ENCODE measurements around the gene PHACTR1. TPM values are rescaled to one million over a fixed set of nuclear protein-coding genes. Genes with fewer than 3 reads are reported as not detected.

The PHACTR1 gene
- total RNA-seq, 4 donors from 2014 or later: 2.0 to 8.3 (median 4.5) TPM

DNA sequence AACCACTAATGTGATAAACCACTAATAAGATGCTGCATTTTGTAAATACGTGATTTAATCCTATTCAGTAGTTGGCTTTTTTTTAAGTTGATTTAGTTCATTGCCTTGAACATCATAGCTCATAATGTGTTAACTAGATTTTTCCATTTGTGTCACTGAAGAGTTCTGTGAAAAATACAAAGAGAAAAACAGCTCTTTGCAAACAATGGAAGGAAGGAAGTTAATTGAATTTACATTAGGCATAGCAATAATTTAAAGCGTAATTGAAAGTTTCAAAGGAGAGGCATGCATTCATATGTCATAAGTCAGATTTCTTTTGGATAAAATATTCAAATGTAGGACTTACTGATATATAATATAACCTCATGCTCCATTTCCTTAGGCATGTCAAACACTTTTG, 509.5 kb downstream of the PHACTR1 start:
- H3K4me3 ChIP-seq: no peak overlapping the region
- no peak overlapping the region for H3K27ac ChIP-seq
- no peak for DNase-seq
- no peaks in the 10 kb centered on the region for H3K4me1 ChIP-seq
- no peaks in the 10 kb centered on the region for H3K36me3 ChIP-seq
- TF ChIP-seq POLR2A (IDR thresholded peaks at IDR 0.05): no peak
- TF ChIP-seq, protein P1, sequence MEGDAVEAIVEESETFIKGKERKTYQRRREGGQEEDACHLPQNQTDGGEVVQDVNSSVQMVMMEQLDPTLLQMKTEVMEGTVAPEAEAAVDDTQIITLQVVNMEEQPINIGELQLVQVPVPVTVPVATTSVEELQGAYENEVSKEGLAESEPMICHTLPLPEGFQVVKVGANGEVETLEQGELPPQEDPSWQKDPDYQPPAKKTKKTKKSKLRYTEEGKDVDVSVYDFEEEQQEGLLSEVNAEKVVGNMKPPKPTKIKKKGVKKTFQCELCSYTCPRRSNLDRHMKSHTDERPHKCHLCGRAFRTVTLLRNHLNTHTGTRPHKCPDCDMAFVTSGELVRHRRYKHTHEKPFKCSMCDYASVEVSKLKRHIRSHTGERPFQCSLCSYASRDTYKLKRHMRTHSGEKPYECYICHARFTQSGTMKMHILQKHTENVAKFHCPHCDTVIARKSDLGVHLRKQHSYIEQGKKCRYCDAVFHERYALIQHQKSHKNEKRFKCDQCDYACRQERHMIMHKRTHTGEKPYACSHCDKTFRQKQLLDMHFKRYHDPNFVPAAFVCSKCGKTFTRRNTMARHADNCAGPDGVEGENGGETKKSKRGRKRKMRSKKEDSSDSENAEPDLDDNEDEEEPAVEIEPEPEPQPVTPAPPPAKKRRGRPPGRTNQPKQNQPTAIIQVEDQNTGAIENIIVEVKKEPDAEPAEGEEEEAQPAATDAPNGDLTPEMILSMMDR (IDR thresholded peaks at IDR 0.05): no peak
- no peaks in the 10 kb centered on the region for H3K27me3 ChIP-seq
- H3K9me3 ChIP-seq: no peaks in the 10 kb centered on the region
- intact Hi-C loops (cut with DNase I; ENCODE audit: low total_unique reads): no loop called here

DNA sequence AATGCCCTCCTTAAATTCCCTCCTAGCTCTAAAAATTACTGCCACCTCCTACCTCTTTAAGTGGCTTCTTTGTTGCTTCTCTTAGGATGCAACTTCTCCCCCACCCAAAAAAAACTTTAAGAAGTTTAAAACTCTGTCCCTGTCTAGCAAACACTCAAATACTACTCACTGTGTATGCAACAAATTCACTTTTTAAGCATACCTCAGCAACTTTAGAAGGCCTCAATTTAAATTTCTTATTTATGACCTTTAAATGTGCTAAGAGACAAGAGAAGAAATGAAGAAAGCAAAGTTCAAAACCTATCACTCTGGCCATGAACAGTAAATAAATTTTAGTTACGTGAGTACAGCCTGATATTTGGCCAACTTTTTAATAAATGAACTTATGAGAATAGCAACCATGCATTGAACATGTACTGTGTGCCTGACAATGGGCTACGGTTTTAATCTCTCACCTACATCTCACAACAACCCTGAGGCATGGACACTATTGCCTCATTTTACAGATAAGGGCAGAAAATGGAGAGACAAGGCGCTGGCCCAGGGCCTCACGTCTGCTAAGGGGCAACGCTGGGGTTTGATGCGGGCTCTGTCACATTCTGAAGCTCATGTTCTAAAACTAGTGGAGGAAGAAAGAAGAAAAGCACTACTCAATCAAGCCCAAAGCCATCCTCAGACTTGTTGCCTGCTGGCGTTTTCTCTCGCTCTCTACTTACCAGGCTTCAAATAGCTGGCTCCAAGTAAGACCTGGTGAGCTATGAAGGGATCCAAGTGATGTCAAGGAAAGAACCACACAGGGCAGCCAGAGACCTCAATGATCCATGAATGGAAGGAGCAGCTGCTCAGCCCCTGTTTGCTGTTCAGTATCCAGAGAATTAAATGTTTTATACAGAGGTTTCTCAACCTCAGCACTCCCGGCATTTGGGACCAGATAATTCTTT, 512.0 kb downstream of the PHACTR1 start:
- intact Hi-C loops (cut with DNase I; ENCODE audit: low total_unique reads): no loop called here
- no peaks in the 10 kb centered on the region for H3K9me3 ChIP-seq
- no peak overlapping the region for H3K27ac ChIP-seq
- H3K4me3 ChIP-seq: no peak overlapping the region
- H3K27me3 ChIP-seq: no peaks in the 10 kb centered on the region
- DNase-seq: no peak
- no peaks in the 10 kb centered on the region for H3K36me3 ChIP-seq
- H3K4me1 ChIP-seq: no peaks in the 10 kb centered on the region
- TF ChIP-seq POLR2A (IDR thresholded peaks at IDR 0.05): no peak
- TF ChIP-seq, protein P1 (IDR thresholded peaks at IDR 0.05): no peak

DNA sequence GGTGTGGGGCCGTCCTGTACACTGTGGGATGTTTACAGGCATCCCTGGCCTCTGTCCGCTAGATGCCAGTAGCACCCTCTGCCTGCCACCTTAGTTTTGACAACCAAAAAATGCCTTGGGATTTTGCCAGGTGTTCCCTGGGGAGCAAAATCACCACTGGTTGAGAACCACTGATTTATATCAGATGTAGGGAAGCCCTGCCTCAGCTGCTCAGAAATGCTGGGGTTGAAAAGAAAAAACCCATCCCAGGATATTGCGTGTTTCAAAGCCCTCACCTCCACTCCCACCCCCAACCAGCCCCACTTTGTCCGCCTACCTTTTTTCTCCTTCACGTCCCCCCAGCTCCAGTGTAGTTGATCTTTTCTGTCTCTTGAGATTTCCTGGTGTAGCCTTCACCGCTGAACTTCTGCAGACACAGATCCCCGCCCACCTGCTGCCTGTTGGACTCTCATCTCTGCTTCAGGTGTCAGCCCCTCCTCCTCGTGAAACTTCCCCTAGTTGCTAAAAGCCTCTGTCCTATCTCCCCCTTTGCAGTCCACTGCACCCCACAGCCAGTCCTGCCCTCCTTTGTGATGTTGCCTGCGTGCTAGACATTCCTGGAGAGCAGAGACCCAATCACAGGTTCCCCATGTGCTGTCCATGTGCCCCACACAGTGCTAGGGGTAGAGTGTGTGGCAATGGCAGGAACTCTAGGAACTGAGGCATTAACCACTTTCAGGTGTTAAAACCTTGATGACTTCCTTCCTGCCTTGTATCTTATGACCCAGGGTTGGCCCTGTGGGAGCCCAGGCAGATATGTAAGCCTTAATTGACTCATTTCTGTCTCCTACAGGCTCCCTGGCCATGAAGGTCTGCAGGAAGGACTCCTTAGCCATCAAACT, 512.9 kb downstream of the PHACTR1 start:
- H3K4me3 ChIP-seq: no peak overlapping the region
- H3K27me3 ChIP-seq: no peaks in the 10 kb centered on the region
- no peak overlapping the region for H3K27ac ChIP-seq
- no peaks in the 10 kb centered on the region for H3K36me3 ChIP-seq
- DNase-seq: no peak
- intact Hi-C loops (cut with DNase I; ENCODE audit: low total_unique reads): no loop called here
- TF ChIP-seq POLR2A (IDR thresholded peaks at IDR 0.05): no peak
- TF ChIP-seq, protein P1 (IDR thresholded peaks at IDR 0.05): no peak
- H3K9me3 ChIP-seq: no peaks in the 10 kb centered on the region
- H3K4me1 ChIP-seq: no peaks in the 10 kb centered on the region

DNA sequence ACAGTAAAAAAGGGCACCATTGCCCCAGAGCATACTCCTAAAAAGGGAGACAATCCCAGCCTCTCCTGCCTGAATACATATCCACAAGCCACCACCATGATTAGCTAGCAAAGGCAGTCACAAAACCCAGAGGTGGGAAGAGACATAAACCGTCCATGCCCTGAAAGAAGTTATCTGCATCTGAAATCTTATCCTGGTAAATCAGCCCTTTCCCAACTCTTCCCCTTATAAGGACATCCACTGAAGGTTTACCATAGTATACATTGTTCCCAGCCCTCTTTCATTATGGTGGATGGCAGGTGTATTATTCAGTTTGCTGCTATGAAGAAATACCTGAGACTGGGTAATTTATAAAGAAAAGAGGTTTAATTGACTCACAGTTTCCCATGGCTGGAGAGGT, 516.5 kb downstream of the PHACTR1 start:
- Histone ChIP-seq H3K4me1 (no peaks in the 10 kb centered on the region), H3K27me3 (no peaks in the 10 kb centered on the region), H3K4me3 (no peak overlapping the region), H3K27ac (no peak overlapping the region), H3K9me3 (no peaks in the 10 kb centered on the region), H3K36me3 (no peaks in the 10 kb centered on the region)
- intact Hi-C loops (cut with DNase I; ENCODE audit: low total_unique reads): no loop called here
- TF ChIP-seq, protein P1 (IDR thresholded peaks at IDR 0.05): no peak
- TF ChIP-seq POLR2A (IDR thresholded peaks at IDR 0.05): no peak
- no peak for DNase-seq

DNA sequence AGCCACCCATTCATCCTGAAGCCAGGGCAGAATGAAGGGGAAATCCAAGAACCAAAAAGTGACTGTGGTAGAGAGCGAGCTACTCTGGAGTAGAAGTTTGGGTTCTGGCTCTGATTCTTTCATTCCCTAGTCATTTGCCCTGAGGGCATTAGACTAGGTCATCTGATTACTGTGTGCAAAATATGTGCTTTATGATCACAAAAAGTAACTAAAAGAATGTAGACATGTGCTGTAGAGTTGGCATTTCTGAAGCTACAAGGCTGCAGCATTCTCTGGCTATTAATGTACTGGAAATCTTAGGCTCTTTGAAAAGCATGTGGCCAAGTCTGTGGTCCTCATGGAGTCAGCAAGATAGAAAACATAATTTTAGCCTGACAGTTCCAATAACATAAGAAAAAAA, 517.6 kb downstream of the PHACTR1 start:
- Histone ChIP-seq H3K4me1 (no peaks in the 10 kb centered on the region), H3K36me3 (no peaks in the 10 kb centered on the region), H3K9me3 (no peaks in the 10 kb centered on the region), H3K27me3 (no peaks in the 10 kb centered on the region), H3K27ac (no peak overlapping the region), H3K4me3 (no peak overlapping the region)
- no peak for TF ChIP-seq POLR2A (IDR thresholded peaks at IDR 0.05)
- TF ChIP-seq, protein P1 (IDR thresholded peaks at IDR 0.05): no peak
- no peak for DNase-seq
- intact Hi-C loops (cut with DNase I; ENCODE audit: low total_unique reads): no loop called here
